NCI-H2227 (cell line): Measurements from ENCODE around the gene CFAP69.
"Not testable (repeated sequence)": the region's sequence is repeated elsewhere in the genome, so short reads cannot be mapped to it uniquely, and the experiment has no call there.

Experiments used
- DNase-seq: peaks from one replicate; lab custom pipeline; 2025; ENCODE audit not compliant: unreplicated experiment; lab: John Stamatoyannopoulos, UW

The CFAP69 gene

DNA sequence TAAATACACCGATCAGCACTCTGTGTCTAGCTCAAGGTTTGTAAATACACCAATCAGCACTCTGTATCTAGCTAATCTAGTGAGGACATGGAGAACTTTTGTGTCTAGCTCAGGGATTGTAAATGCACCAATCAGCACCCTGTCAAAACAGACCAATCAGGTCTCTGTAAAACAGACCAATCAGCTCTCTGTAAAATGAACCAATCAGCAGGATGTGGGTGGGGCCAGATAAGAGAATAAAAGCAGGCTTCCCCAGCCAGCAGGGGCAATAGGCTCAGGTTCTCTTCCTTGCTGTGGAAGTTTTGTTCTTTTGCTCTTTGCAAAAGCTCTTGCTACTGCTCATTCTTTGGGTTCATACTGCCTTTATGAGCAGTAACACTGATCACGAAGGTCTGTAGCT lies 90.0 kb downstream of the CFAP69 start:
- not testable (repeated sequence) for DNase-seq

DNA sequence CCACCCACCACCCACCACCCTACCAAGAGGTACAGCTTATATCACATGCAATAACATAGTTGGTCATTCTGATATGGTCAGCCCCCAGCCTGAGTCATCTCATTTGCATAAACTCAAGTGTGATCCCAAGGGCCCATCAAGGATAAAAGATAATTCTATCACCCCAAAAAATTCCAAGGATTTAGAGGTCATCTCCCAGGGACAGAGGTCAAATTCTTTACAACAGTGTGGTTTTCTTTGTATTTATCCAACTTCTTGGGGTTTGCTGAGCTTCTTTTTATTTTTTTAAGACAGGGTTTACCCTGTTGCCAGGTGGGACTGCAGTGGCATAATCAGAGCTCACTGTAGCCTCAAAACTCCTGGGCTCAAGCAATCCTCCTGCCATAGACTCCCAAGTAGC lies 92.1 kb downstream of the CFAP69 start:
- no peak for DNase-seq

DNA sequence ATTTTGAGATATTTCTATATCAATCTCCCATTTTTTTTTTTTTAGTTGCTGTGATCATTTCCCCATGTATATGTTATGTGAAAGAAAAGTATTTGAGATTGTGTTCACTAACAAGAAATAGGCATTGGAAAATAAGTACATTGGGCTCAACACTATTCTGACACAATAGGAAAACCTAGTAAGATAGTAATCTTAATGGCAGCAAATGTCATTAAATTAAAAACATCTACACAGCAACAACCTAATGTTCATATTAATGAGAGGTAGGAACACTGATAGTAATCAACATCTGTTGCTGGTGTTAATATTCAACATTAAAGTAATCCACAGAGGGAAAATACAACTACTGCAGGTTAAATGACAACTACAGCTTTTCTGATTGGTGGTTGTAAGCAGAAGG lies 100.0 kb downstream of the CFAP69 start:
- no peak for DNase-seq

DNA sequence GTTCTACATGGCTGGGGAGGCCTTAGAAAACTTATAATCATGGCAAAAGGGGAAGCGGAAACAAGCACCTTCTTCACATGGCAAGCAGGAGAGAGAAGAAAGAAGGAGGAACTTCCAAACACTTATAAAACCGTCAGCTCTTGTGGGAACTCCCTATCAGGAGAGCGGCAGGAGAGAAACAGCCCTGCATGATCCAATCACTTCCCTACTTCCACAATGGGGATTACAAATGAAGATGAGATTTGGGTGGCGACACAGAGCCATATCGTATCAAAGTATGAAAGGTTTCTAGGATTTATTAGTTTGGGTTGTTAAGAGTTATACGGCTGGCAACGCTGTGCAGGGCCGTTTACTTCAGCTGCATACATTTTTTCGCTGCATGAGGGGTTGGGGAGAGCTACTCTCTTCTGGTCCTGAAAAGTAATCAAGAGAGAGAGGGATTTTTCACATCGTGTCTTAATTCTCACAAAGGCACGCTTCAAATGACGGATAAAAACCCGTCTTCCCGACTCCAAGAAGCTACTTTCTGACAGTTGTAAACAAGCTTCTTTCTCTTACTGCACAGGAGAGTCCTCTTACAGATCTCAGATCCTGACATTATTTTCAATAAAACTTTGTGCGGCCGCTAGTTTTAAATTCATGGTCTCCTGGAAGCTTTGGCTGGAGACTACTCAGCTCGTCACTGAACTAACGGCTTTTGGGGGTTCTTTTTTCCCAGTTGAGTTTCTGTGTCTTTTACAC lies 100.8 kb downstream of the CFAP69 start:
- peak; percentile 63 for DNase-seq

DNA sequence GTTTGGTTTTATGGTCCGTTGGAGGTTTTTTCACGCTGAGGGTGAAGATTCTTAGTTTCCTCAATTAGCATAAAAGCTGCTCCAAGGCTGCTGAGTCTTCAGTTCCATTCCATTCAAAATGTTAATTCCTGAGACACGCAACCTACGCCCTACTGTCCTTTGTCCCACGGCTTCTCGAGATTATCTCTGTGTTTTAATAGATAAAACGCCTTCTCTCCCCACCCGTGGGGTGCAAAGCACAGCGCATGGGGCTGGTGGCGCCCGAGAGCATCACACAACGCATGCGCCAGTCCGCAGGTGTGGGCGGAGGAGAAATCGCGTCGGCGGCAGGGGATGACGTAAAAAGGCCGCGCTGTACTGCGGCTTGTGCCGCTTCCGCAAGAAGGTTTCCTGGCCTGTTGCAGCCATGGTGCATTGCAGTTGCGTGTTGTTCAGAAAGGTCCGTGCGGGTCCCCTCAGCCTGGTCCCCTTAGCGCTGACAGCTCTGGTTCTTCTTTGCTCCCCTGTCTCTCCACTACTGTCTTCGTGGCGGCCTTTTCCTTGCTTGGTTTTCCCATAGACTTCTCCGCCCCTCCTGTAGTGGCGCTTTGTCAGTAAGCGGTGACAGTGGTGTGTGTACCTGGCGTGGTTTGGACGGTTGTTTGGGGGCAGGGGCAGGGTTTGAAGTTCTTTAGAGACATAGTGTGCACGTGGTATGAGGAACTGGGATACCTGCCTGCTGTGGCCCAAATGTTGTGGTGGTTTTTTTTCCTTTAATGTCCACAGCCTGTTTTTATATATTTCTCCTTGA lies 101.6 kb downstream of the CFAP69 start, which contains the start of gene GTPBP10:
Gene GTPBP10, plus strand, starts transcription at position 381 of the 790 bp plus-strand sequence. Its CDS starts 26 bp downstream, at position 407.
- peak; percentile 97 for DNase-seq

DNA sequence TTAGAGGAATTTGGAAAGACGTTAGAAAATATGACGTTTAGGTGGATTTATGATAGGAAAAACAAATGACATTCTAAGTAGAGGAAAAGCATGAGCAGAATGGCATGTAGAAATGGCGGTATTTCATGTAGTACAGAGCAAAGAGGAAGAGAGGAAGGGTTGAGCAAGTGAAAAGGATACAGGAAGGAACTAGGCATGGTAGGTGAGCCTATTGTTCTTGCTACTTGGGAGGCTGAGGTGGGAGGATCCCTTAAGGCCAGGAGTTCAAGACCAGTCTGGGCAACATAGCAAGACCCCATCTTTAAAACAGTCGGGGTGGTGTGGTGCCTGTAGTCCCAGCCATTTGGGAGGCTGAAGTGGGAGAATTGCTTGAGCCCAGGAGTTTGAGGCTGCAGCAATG lies 102.8 kb downstream of the CFAP69 start:
- DNase-seq, result no peak

DNA sequence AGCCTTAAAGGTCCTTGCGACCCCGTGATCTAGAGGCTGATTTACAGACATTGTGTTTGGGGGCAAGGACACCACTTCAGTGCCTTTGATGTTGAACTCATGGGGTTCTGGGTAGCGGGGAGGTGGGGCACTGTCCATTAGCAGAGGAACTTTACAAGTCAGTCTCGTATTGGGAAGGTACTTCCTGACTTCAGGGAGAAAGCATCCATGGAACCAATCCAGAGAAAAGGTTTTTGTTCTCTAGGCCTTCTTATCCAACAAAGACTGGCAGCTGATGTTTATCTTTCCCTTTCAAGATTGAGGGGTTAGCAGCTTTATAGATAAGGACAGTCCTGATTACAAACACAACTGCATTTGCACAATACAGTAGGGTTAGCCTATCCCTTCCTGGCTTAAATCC lies 104.3 kb downstream of the CFAP69 start:
- DNase-seq, result no peak

DNA sequence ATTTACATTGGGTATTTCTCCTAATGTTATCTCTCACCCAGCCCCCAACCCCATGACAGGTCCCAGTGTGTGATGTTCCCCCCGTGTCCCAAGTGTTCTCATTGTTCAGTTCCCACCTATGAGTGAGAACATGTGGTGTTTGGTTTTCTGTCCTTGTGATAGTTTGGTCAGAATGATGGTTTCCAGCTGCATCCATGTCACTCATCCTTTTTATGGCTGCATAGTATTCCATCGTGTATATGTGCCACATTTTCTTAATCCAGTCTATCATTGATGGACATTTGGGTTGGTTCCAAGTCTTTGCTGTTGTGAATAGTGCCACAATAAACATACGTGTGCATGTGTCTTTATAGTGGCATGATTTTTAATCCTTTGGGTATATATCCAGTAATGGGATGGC lies 105.1 kb downstream of the CFAP69 start:
- DNase-seq, result not testable (repeated sequence)

DNA sequence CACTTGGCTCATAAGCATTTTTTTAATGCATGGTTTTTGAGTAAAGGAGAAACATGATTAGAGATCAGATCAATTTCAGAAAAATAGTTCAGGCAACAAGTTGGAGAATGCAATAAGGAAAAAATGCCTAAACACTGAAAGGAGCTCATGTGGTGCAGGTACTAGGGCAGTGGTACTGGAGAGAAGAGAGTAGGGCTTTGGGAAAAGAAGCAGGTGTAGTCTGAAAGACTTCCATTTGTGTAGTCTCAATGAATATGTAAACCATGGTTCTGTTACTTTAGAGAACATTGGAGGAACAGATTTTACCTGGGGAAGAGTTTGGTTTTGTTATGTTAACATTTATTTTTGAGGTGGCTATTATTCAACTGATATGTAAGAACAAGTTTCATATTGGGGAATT lies 107.0 kb downstream of the CFAP69 start:
- DNase-seq, result no peak
